HEK293 (cell line): Measurements from ENCODE around the gene E4F1.
"Not testable (repeated sequence)": the region's sequence is repeated elsewhere in the genome, so short reads cannot be mapped to it uniquely, and the experiment has no call there.

Experiments used
- ATF2 ChIP-seq: fragments of 450-650 bp; formaldehyde crosslinking; IDR thresholded peaks from 2 replicates; pipeline ENCODE4 v1.5.1; 2016; ENCODE audit warnings: missing biosample characterization, missing genetic modification characterization, low read depth
- GLI2 ChIP-seq: fragments of 450-650 bp; formaldehyde crosslinking; IDR thresholded peaks from 2 replicates; pipeline ENCODE4; 2017; ENCODE audit warnings: missing biosample characterization, missing genetic modification characterization, low read depth, borderline replicate concordance
- RBAK ChIP-seq: fragments of 450-650 bp; formaldehyde crosslinking; IDR thresholded peaks from 2 replicates; pipeline ENCODE4 v1.5.1; 2016; ENCODE audit warnings: missing biosample characterization, missing genetic modification characterization
- REST ChIP-seq: fragments of 450-650 bp; formaldehyde crosslinking; IDR thresholded peaks from 2 replicates; pipeline ENCODE4 v1.5.1; 2016; ENCODE audit warnings: missing biosample characterization, missing genetic modification characterization
- ZBTB10 ChIP-seq: fragments of 450-650 bp; formaldehyde crosslinking; IDR thresholded peaks from 2 replicates; pipeline ENCODE4 v1.5.1; 2016; ENCODE audit warnings: missing biosample characterization, missing genetic modification characterization
- ZNF561 ChIP-seq: fragments of 450-650 bp; IDR thresholded peaks from 2 replicates; pipeline ENCODE4 v1.5.1; 2018; ENCODE audit warnings: missing biosample characterization, missing genetic modification characterization, borderline replicate concordance
- ZSCAN16 ChIP-seq: fragments of 450-650 bp; formaldehyde crosslinking; IDR thresholded peaks from 2 replicates; pipeline ENCODE4 v1.5.1; 2016; ENCODE audit warnings: missing biosample characterization, missing genetic modification characterization

GRCh38 chr16:2203119-2203688, 20.2 kb upstream of the E4F1 start:
- not testable (repeated sequence) for TF ChIP-seq ZSCAN16 (tag by site-specific recombination); RBAK; GLI2 (tag by site-specific recombination); ZNF561 (tag by site-specific recombination); ATF2 (tag by site-specific recombination); REST; ZBTB10
